GM19328 (cell line): ENCODE measurements around the gene TPD52L1.

ENCODE experiments used
- ATAC-seq: cut with Tn5 transposase; IDR thresholded peaks from one replicate; pipeline ENCODE4 v1.9.1; 2021; ENCODE audit warnings: mild to moderate bottlenecking, moderate library complexity; ENCODE audit not compliant: unreplicated experiment

The TPD52L1 gene

GRCh38 chr6:125231574-125232343 lies 78.2 kb downstream of the TPD52L1 start:
- no peak for ATAC-seq

- no peak for ATAC-seq
These were observed 78.9 kb downstream of the TPD52L1 start for GRCh38 chr6:125232466-125232865.

GRCh38 chr6:125233202-125233601 lies 79.6 kb downstream of the TPD52L1 start:
- no peak for ATAC-seq

GRCh38 chr6:125236536-125237327 lies 83.2 kb downstream of the TPD52L1 start:
- no peak for ATAC-seq

- no peak for ATAC-seq
These were observed 84.2 kb downstream of the TPD52L1 start for GRCh38 chr6:125237764-125238163.

- ATAC-seq = no peak
These were observed 91.5 kb downstream of the TPD52L1 start for GRCh38 chr6:125245109-125245508.

GRCh38 chr6:125245523-125246264 lies 92.1 kb downstream of the TPD52L1 start:
- no peak for ATAC-seq

GRCh38 chr6:125246566-125246965 lies 93.0 kb downstream of the TPD52L1 start:
- no peak for ATAC-seq

GRCh38 chr6:125248136-125248535 lies 94.6 kb downstream of the TPD52L1 start:
- ATAC-seq = no peak

- ATAC-seq = no peak
These were observed 96.9 kb downstream of the TPD52L1 start for GRCh38 chr6:125250511-125250910.

GRCh38 chr6:125251516-125252220 lies 98.1 kb downstream of the TPD52L1 start:
- no peak for ATAC-seq

GRCh38 chr6:125252891-125253290 lies 99.3 kb downstream of the TPD52L1 start:
- no peak for ATAC-seq

- ATAC-seq = no peak
These were observed 100.3 kb downstream of the TPD52L1 start for GRCh38 chr6:125253881-125254280.

GRCh38 chr6:125254321-125254720 lies 100.7 kb downstream of the TPD52L1 start:
- ATAC-seq = no peak

GRCh38 chr6:125255201-125255600 lies 101.6 kb downstream of the TPD52L1 start:
- ATAC-seq = no peak

- ATAC-seq = no peak
These were observed 103.8 kb downstream of the TPD52L1 start for GRCh38 chr6:125257351-125257750.

GRCh38 chr6:125258651-125259353 lies 105.2 kb downstream of the TPD52L1 start:
- no peak for ATAC-seq

GRCh38 chr6:125259354-125259736 lies 105.8 kb downstream of the TPD52L1 start:
- no peak for ATAC-seq

- ATAC-seq = no peak
These were observed 108.7 kb downstream of the TPD52L1 start for GRCh38 chr6:125262016-125263013.
